IMR-90 (cell line): ENCODE results near the gene ADPRM. TPM values are rescaled to one million over a fixed set of nuclear protein-coding genes. Genes with fewer than 3 reads are reported as not detected.

Experiments used
- ATAC-seq: fragments of 200-7000 bp; cut with Tn5 transposase; 2 replicates; pipeline ENCODE4 v1.9.1; 2020; ENCODE audit warnings: low read depth, mild to moderate bottlenecking, moderate library complexity
- BruUV-seq: library from RNA; stranded (reverse); fragments of 400-500 nt; replicated peaks from 2 replicates; lab custom pipeline; 2021; lab: Mats Ljungman, UMichigan
- CTCF ChIA-PET: fragments of 300-600 bp; formaldehyde crosslinking; extraction: SDS; loops from one replicate; lab custom pipeline; 2021; ENCODE audit warnings: antibody characterized with exemption; lab: Yijun Ruan, JAX
- POLR2A ChIA-PET: fragments of 300-600 bp; sonication (Branson Sonifier 250); formaldehyde crosslinking; loops from one replicate; lab custom pipeline; 2022; ENCODE audit warnings: antibody characterized with exemption; ENCODE audit not compliant: unreplicated experiment; lab: Charles Lee
- DNase-seq: peaks from one replicate; pipeline ENCODE4 v3.0.0; 2013
- H2AFZ ChIP-seq: replicated peaks from 2 replicates; pipeline ENCODE3; 2013; ENCODE audit warnings: low read length, mild to moderate bottlenecking; ENCODE audit not compliant: poor library complexity
- H2AK5ac ChIP-seq: 2 replicates; pipeline ENCODE4 v1.6.1; 2013; ENCODE audit warnings: low read depth, low read length, inconsistent platforms
- H2AK9ac ChIP-seq: replicated peaks from 2 replicates; pipeline ENCODE3; 2013; ENCODE audit warnings: mild to moderate bottlenecking, low read depth, low read length, moderate library complexity; ENCODE audit not compliant: poor library complexity
- H2BK120ac ChIP-seq: 2 replicates; pipeline ENCODE4 v1.6.1; 2013; ENCODE audit warnings: low read depth, low read length, inconsistent platforms
- H2BK15ac ChIP-seq: 3 replicates; pipeline ENCODE4 v1.6.1; 2013; ENCODE audit warnings: low read depth, low read length, inconsistent platforms
- H2BK20ac ChIP-seq: 2 replicates; pipeline ENCODE4 v1.6.1; 2013; ENCODE audit warnings: low read depth, mild to moderate bottlenecking, inconsistent platforms, low read length, moderate library complexity
- H2BK5ac ChIP-seq: 2 replicates; pipeline ENCODE4 v1.6.1; 2013; ENCODE audit warnings: mild to moderate bottlenecking, low read depth, low read length, inconsistent platforms; ENCODE audit not compliant: poor library complexity, severe bottlenecking
- H3K14ac ChIP-seq: replicated peaks from 2 replicates; pipeline ENCODE4 v1.6.1; 2013; ENCODE audit warnings: low read depth, low read length, inconsistent platforms
- H3K18ac ChIP-seq: 2 replicates; pipeline ENCODE4 v1.6.1; 2013; ENCODE audit warnings: low read depth, low read length, control low read depth
- H3K23ac ChIP-seq: 2 replicates; pipeline ENCODE4 v1.6.1; 2013; ENCODE audit warnings: low read depth, low read length, inconsistent platforms
- H3K27ac ChIP-seq: 2 replicates; pipeline ENCODE4 v1.5.1; 2013; ENCODE audit warnings: mild to moderate bottlenecking, control low read depth, low read length; ENCODE audit not compliant: insufficient read depth
- H3K27me3 ChIP-seq: 2 replicates; pipeline ENCODE4 v1.6.1; 2013; ENCODE audit warnings: low read length; ENCODE audit not compliant: control insufficient read depth, insufficient read depth
- H3K36me3 ChIP-seq: 2 replicates; pipeline ENCODE4 v1.6.1; 2013; ENCODE audit warnings: low read length, mixed read lengths; ENCODE audit not compliant: control insufficient read depth, insufficient read depth
- H3K4ac ChIP-seq: 2 replicates; pipeline ENCODE4 v1.6.1; 2013; ENCODE audit warnings: low read depth, low read length, inconsistent platforms
- H3K4me1 ChIP-seq: 2 replicates; pipeline ENCODE4 v1.6.1; 2013; ENCODE audit warnings: low read length, mixed read lengths; ENCODE audit not compliant: control insufficient read depth, insufficient read depth
- H3K4me2 ChIP-seq: 2 replicates; pipeline ENCODE4 v1.6.1; 2013; ENCODE audit warnings: low read depth, mild to moderate bottlenecking, control low read depth, low read length, moderate library complexity
- H3K4me3 ChIP-seq: 2 replicates; pipeline ENCODE4 v1.5.1; 2013; ENCODE audit warnings: low read depth, mild to moderate bottlenecking, control low read depth, low read length, moderate library complexity; ENCODE audit not compliant: insufficient read depth
- H3K56ac ChIP-seq: 2 replicates; pipeline ENCODE4 v1.6.1; 2013; ENCODE audit warnings: low read length, inconsistent platforms; ENCODE audit not compliant: insufficient read depth; ENCODE audit errors: extremely low read depth
- H3K79me1 ChIP-seq, 2 experiments: 2 replicates each; pipeline ENCODE4 v1.6.1; 2013; ENCODE audit warnings: low read length in 2 of 2, inconsistent platforms in 1 of 2, low read depth in 1 of 2
- H3K9ac ChIP-seq: 2 replicates; pipeline ENCODE4 v1.6.1; 2013; ENCODE audit warnings: low read depth, low read length, control low read depth
- H3K9me1 ChIP-seq: 2 replicates; pipeline ENCODE4 v1.6.1; 2013; ENCODE audit warnings: low read length, inconsistent platforms; ENCODE audit not compliant: insufficient read depth
- H3K9me3 ChIP-seq: 2 replicates; pipeline ENCODE4 v1.6.1; 2013; ENCODE audit warnings: low read length; ENCODE audit not compliant: control insufficient read depth, insufficient read depth
- H4K20me1 ChIP-seq: 2 replicates; pipeline ENCODE4 v1.6.1; 2013; ENCODE audit warnings: low read length, inconsistent platforms; ENCODE audit not compliant: insufficient read depth
- H4K5ac ChIP-seq: 2 replicates; pipeline ENCODE4 v1.6.1; 2013; ENCODE audit warnings: mild to moderate bottlenecking, low read depth, low read length, control low read depth
- H4K8ac ChIP-seq, 2 experiments: 2 replicates each; pipeline ENCODE4 v1.6.1; 2013; ENCODE audit warnings: low read depth in 2 of 2, low read length in 2 of 2, control low read depth in 1 of 2, inconsistent platforms in 1 of 2
- H4K91ac ChIP-seq: 2 replicates; pipeline ENCODE4 v1.6.1; 2013; ENCODE audit warnings: low read depth, low read length, inconsistent platforms; ENCODE audit not compliant: insufficient read depth
- BHLHE40 ChIP-seq: fragments of 150-350 bp; IDR thresholded peaks from 2 replicates; pipeline ENCODE4 v1.6.1; 2016; ENCODE audit warnings: mild to moderate bottlenecking, low read depth, low read length
- USF2 ChIP-seq: fragments of 150-350 bp; IDR thresholded peaks from 2 replicates; pipeline ENCODE4 v1.6.1; 2017; ENCODE audit warnings: mild to moderate bottlenecking, antibody characterized with exemption, low read length, low read depth
- WGBS, 2 experiments: methylation state at CpG; one replicate each; pipeline versions ENCODE4 v1.1.5 to v1.1.7; 2013; ENCODE audit warnings: missing lambda C conversion rate in 2 of 2; ENCODE audit not compliant: insufficient read length in 1 of 2; ENCODE audit errors: extremely low coverage in 2 of 2; 5-methylcytosine and 5-hydroxymethylcytosine counted together
- dilution Hi-C: fragments of 300-500 bp; cut with HindIII; formaldehyde crosslinking; loops from one replicate; pipeline ENCODE4 v1.14.3; 2018; ENCODE audit warnings: low sequenced_read_pairs; ENCODE audit not compliant: unreplicated experiment
- in situ Hi-C: fragments of 300-500 bp; cut with MboI; formaldehyde crosslinking; loops from 3 replicates; pipeline ENCODE4 v1.14.3; 2019; ENCODE audit warnings: low sequenced_read_pairs, inconsistent platforms, mixed read lengths
- intact Hi-C: fragments of 100-400 bp; cut with micrococcal nuclease; formaldehyde crosslinking; loops from 2 replicates; pipeline ENCODE4 v1.10.0; 2022
- polyA plus RNA-seq, 3 experiments: library from polyadenylated mRNA; depleted of rRNA; stranded (reverse); fragments of >200 nt; gene quantifications; 2 replicates each; pipeline ENCODE4 v1.2.3, GENCODE V29; 2012; ENCODE audit warnings: low replicate concordance in 1 of 3
- total RNA-seq: library from RNA; depleted of rRNA; stranded (reverse); fragments of >200 nt; gene quantifications from 2 replicates; pipeline ENCODE4 v1.2.3, GENCODE V29; 2012

ADPRM gene
- total and polyA plus RNA-seq, 2 of the 4 experiments (the other 2 are of a cell fraction) = 7.4 to 12.2 TPM

GRCh38 chr17:10713318-10713717, 15.9 kb downstream of the ADPRM start:
- Histone ChIP-seq H2BK120ac (no peak overlapping the region), H3K4me3 (no peak overlapping the region), H2BK20ac (no peak overlapping the region), H4K8ac (no peak overlapping the region), H3K56ac (no peak overlapping the region), H2AK5ac (no peak overlapping the region), H3K27me3 (no peaks in the 10 kb centered on the region), H3K4me1 (no peaks in the 10 kb centered on the region), H3K18ac (no peak overlapping the region), H2AK9ac (no peak overlapping the region), H3K23ac (no peak overlapping the region), H4K20me1 (no peaks in the 10 kb centered on the region), H3K36me3 (peaks cover 25% of the 10 kb centered on the region), H2AFZ (no peak overlapping the region), H3K4ac (no peak overlapping the region), H2BK15ac (no peak overlapping the region), H3K14ac (no peak overlapping the region), H3K79me1 (peaks cover 0 to 5% of the 10 kb centered on the region in 2 experiments; a peak in 2 of 4 replicates), H3K27ac (no peak overlapping the region), H4K91ac (no peak overlapping the region), H2BK5ac (no peak overlapping the region), H3K9ac (no peak overlapping the region), H3K9me3 (no peaks in the 10 kb centered on the region), H4K5ac (no peak overlapping the region), H3K4me2 (peak overlapping the region; percentile 5), H3K9me1 (peaks cover 6% of the 10 kb centered on the region; the same call in 1 of the 2 replicates)
- TF ChIP-seq BHLHE40 = peak; percentile 79
- no peak for TF ChIP-seq USF2
- ATAC-seq (peak; percentile 92), DNase-seq (peak; percentile 78)
- BruUV-seq = no TSS peak
- ChIA-PET CTCF (no interaction called here), POLR2A (no interaction called here)
- in situ Hi-C loops = no loop called here
- WGBS, 2 experiments = no CpG with 5 or more reads among the region's 2 CpGs
- dilution Hi-C loops = no loop called here
- intact Hi-C loops = no loop called here
